ENCODE data around the gene EPHA3.

DNA sequence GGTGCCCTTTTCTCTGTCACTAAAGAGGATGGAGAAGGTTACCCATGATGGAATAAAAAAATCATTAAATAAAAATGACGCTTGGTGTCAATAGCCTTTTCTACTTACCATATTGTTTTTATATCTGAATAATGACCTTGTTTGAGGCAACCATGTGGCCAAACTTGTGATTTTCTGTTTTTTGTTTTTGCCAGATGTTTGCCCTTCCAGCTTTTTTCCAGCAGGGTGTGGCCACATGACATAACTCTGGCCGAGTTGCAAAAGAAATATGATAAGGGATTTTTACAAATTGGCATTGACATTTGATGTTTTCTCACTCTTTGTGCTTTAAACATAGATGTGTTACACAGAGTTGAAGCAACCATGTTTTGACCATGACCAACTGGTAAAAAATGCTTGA is 39.7 kb upstream of the EPHA3 start:
- TF ChIP-seq, protein P1, sequence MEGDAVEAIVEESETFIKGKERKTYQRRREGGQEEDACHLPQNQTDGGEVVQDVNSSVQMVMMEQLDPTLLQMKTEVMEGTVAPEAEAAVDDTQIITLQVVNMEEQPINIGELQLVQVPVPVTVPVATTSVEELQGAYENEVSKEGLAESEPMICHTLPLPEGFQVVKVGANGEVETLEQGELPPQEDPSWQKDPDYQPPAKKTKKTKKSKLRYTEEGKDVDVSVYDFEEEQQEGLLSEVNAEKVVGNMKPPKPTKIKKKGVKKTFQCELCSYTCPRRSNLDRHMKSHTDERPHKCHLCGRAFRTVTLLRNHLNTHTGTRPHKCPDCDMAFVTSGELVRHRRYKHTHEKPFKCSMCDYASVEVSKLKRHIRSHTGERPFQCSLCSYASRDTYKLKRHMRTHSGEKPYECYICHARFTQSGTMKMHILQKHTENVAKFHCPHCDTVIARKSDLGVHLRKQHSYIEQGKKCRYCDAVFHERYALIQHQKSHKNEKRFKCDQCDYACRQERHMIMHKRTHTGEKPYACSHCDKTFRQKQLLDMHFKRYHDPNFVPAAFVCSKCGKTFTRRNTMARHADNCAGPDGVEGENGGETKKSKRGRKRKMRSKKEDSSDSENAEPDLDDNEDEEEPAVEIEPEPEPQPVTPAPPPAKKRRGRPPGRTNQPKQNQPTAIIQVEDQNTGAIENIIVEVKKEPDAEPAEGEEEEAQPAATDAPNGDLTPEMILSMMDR (IDR thresholded peaks at IDR 0.05; ENCODE audit: low read depth, low read length, missing input control): no peak
- TF ChIP-seq, protein P2, sequence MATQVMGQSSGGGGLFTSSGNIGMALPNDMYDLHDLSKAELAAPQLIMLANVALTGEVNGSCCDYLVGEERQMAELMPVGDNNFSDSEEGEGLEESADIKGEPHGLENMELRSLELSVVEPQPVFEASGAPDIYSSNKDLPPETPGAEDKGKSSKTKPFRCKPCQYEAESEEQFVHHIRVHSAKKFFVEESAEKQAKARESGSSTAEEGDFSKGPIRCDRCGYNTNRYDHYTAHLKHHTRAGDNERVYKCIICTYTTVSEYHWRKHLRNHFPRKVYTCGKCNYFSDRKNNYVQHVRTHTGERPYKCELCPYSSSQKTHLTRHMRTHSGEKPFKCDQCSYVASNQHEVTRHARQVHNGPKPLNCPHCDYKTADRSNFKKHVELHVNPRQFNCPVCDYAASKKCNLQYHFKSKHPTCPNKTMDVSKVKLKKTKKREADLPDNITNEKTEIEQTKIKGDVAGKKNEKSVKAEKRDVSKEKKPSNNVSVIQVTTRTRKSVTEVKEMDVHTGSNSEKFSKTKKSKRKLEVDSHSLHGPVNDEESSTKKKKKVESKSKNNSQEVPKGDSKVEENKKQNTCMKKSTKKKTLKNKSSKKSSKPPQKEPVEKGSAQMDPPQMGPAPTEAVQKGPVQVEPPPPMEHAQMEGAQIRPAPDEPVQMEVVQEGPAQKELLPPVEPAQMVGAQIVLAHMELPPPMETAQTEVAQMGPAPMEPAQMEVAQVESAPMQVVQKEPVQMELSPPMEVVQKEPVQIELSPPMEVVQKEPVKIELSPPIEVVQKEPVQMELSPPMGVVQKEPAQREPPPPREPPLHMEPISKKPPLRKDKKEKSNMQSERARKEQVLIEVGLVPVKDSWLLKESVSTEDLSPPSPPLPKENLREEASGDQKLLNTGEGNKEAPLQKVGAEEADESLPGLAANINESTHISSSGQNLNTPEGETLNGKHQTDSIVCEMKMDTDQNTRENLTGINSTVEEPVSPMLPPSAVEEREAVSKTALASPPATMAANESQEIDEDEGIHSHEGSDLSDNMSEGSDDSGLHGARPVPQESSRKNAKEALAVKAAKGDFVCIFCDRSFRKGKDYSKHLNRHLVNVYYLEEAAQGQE (IDR thresholded peaks at IDR 0.05): no peak
- TF ChIP-seq RAD21 (IDR thresholded peaks at IDR 0.05): no peak
- TF ChIP-seq, protein P3, sequence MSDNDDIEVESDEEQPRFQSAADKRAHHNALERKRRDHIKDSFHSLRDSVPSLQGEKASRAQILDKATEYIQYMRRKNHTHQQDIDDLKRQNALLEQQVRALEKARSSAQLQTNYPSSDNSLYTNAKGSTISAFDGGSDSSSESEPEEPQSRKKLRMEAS (IDR thresholded peaks at IDR 0.05): no peak
- TF ChIP-seq TAF1 (conservative IDR thresholded peaks at IDR 0.05): no peak
- no peak for TF ChIP-seq JUND (IDR thresholded peaks at IDR 0.05)
- TF ChIP-seq EGR1 (IDR thresholded peaks at IDR 0.05; ENCODE audit: low read depth in 2 of 2): no peak
- TF ChIP-seq, protein P4, sequence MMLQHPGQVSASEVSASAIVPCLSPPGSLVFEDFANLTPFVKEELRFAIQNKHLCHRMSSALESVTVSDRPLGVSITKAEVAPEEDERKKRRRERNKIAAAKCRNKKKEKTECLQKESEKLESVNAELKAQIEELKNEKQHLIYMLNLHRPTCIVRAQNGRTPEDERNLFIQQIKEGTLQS (IDR thresholded peaks at IDR 0.05): no peak
- no peak for TF ChIP-seq RXRA (IDR thresholded peaks at IDR 0.05)

Data from liver (tissue), 3 donors.